HG03103 (cell line): Measurements from ENCODE around the gene PROSER2.

Experiments
- ATAC-seq: cut with Tn5 transposase; IDR thresholded peaks from one replicate; pipeline ENCODE4 v1.9.1; 2021; ENCODE audit warnings: low read depth; ENCODE audit not compliant: unreplicated experiment

The PROSER2 gene

GRCh38 chr10:11901036-11901301 is 77.8 kb downstream of the PROSER2 start:
- no peak for ATAC-seq

DNA sequence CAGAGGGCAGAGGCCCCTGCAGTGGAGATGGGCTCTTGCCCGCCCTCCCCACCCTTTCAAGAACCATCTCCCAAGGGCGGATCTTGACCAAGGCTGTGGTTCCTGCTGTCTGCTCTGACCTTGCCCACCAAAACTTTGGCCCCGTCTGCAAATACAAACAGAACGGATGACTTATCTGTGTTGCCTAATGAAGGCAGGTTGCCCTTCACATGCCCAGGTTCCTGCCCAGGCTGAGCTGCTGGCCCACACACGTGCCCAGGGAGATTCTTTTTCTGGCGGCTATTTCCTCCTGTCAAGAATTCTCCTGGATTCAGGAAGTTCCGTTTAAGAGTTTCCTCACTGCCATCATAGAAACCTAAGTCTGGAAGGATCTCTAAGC is 78.3 kb downstream of the PROSER2 start:
- ATAC-seq, result no peak

GRCh38 chr10:11901833-11902475 is 78.8 kb downstream of the PROSER2 start:
- ATAC-seq, result no peak

- ATAC-seq, result no peak
Observed at GRCh38 chr10:11902646-11903045, 79.5 kb downstream of the PROSER2 start.

DNA sequence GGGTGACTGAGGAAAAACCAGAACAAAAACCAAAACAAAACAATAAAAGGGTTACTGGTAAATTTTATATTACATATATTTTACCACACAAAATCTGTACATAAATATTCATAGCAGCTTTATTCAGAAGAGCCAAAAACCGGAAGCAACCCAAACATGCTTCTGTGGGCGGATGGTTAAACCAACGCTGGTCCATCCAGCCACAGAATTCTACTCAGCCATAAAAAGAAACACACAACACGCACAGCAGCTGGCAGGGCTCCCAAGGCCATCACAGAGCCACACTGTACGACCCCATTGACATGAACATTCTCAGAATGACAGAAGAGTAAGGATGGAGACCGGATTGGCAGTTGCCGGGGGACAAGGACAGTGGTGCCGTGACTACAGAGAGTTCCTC is 83.6 kb downstream of the PROSER2 start:
- no peak for ATAC-seq

GRCh38 chr10:11907914-11908313 is 84.8 kb downstream of the PROSER2 start:
- ATAC-seq, result no peak

GRCh38 chr10:11908536-11908935 is 85.4 kb downstream of the PROSER2 start:
- no peak for ATAC-seq

- ATAC-seq, result no peak
Observed at GRCh38 chr10:11908991-11909390, 85.8 kb downstream of the PROSER2 start.

GRCh38 chr10:11909618-11910017 is 86.5 kb downstream of the PROSER2 start:
- ATAC-seq, result no peak

DNA sequence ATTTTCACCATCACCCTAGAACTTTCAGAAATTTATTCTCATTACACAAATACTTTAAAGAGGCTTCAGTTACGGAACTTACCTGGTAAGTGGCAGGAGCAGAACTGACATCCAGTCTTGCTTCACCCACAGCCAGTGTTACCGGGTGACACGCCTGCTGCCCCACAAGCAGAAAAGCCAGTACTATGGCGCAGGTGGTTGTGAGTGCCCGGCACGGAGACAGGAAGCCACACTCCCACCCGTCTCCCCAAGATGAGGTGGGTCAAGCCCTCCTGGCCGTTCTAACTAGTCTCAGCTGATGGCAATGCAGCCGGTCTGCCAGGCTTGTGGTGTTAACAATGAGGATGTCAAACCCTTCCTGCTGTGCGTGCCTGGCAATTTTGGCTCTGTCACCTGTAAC is 86.9 kb downstream of the PROSER2 start:
- ATAC-seq, result no peak

- ATAC-seq, result no peak
Observed at GRCh38 chr10:11913079-11913641, 90.0 kb downstream of the PROSER2 start.

DNA sequence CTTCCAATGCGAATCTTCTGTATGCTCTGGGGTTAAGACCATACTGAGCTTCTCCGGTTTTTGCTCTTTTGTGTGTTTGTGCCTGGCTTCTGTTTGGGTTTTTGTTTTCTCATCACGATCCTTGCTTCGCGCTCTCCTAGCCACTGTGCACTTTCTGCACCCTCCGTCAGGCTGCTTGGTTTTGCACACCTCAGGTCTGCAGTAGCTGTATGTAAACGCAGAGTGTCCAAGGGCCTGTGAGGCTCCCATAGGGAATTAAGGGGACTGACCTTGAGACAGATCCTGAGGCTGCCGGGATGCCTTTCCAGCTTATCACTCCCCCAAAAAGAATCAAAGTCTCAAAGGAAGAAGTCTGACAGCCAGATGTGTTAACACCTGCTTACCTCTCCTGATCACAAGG is 95.2 kb downstream of the PROSER2 start:
- ATAC-seq, result no peak

DNA sequence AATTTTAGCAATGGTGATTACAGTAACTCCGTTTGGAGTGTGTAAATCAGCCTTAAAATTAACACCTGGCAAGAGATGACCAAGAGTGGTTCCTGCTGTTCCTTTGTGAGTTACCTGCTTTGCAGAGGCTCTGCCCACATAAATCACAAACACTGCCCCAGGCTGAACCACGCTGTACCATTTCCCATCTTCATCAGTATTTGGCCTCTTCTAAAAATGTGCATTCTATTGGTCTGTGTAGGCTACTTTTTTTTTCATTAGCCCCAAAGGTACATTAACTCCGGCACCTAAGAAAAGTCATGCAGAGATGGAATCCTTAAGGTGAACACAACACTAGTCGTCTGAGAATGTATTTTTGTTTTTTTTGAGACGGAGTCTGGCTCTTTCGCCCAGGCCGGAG is 96.1 kb downstream of the PROSER2 start:
- no peak for ATAC-seq
